Stimulated activated CD4-positive, alpha-beta T cell treated with anti-CD3 and anti-CD28 coated beads, TNF-alpha, amount 100 ng/mL, for 24 hours (primary cell): ENCODE results near the gene FLACC1.

Experiments
- DNase-seq, 3 experiments: peaks; one replicate each; pipeline ENCODE4 v3.0.0-alpha.2; 2020; ENCODE audit warnings: low read depth in 3 of 3

FLACC1 gene

GRCh38 chr2:201276511-201276910, 80.6 kb downstream of the FLACC1 start:
- DNase-seq, result no peak

- no peak for DNase-seq
Measured at GRCh38 chr2:201275990-201276389, 81.2 kb downstream of the FLACC1 start.

- no peak for DNase-seq
Measured at GRCh38 chr2:201275069-201275468, 82.1 kb downstream of the FLACC1 start.

GRCh38 chr2:201273330-201273983, 83.7 kb downstream of the FLACC1 start:
- DNase-seq, result no peak

GRCh38 chr2:201271917-201272316, 85.2 kb downstream of the FLACC1 start:
- DNase-seq, result no peak

GRCh38 chr2:201270293-201271001, 86.7 kb downstream of the FLACC1 start:
- DNase-seq, result no peak

GRCh38 chr2:201269764-201270163, 87.4 kb downstream of the FLACC1 start:
- no peak for DNase-seq

GRCh38 chr2:201267278-201268030, 89.7 kb downstream of the FLACC1 start:
- DNase-seq, result no peak

GRCh38 chr2:201266629-201267028, 90.5 kb downstream of the FLACC1 start:
- no peak for DNase-seq

- no peak for DNase-seq
Measured at GRCh38 chr2:201264472-201265173, 92.5 kb downstream of the FLACC1 start.

- no peak for DNase-seq
Measured at GRCh38 chr2:201263779-201264178, 93.4 kb downstream of the FLACC1 start.

GRCh38 chr2:201262718-201263117, 94.4 kb downstream of the FLACC1 start:
- no peak for DNase-seq

GRCh38 chr2:201261906-201262305, 95.2 kb downstream of the FLACC1 start:
- DNase-seq, result no peak

- peak in 2 of 3 experiments; percentile 11 to 45 for DNase-seq
Measured at GRCh38 chr2:201261471-201261870, 95.7 kb downstream of the FLACC1 start.

- DNase-seq, result peak in 2 of 3 experiments; percentile 20 to 48
Measured at GRCh38 chr2:201260302-201260800, 96.8 kb downstream of the FLACC1 start, which contains the start of gene CASP8. Gene CASP8 (plus strand): TSS chr2:201260536. CDS start chr2:201266487, 5,951 bp downstream.

GRCh38 chr2:201258666-201259615, 98.2 kb downstream of the FLACC1 start:
- no peak for DNase-seq

- peak; percentile 66 to 85 (median 81) for DNase-seq
Measured at GRCh38 chr2:201257956-201258665, 99.0 kb downstream of the FLACC1 start.

GRCh38 chr2:201257381-201257955, 99.7 kb downstream of the FLACC1 start:
- DNase-seq, result no peak

- DNase-seq, result no peak
Measured at GRCh38 chr2:201256082-201256481, 101.1 kb downstream of the FLACC1 start.
